ENCODE measurements around the gene FTO.

DNA sequence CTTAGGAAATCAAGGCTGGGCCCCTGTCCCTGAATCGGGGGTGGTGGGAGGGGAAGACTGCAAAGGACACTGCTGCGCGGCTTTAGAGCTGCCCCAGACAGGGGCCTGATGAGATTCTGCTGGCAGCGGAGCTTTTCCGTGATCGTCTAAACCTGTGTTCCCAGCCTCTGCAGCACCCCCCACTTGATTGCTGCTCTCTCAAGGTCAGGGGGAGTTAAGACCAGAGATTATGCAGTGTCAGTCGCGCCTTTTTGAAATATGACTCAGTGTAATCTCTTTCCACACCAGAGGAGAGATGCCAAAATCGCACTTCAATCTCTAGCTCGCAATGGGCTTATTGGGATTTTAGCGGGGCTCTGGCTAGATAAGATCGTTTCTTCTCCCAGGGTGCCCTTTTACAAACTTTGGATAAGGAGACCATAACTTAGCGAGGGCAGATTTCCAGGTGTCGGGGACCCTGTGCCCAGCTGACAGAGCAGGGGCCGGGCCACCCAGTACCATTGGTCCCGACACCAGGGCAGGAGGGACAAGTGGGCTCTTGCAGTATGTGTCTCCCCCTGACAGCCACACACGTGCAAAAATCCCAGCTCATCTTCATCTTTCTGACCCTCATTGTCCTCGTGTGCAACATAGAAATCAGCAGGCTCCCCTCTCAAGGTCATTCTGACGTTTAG lies 495.7 kb downstream of the FTO start:
- no peak for TF ChIP-seq SP2 (CRISPR knock-in tag; IDR thresholded peaks at IDR 0.05)
- TF ChIP-seq ZNF510 (CRISPR knock-in tag; IDR thresholded peaks at IDR 0.05; ENCODE audit: low read depth): no peak
- no peak for TF ChIP-seq U2AF1 (optimal IDR thresholded peaks at IDR 0.05; ENCODE audit: low read depth, low read length)
- TF ChIP-seq, protein P1, sequence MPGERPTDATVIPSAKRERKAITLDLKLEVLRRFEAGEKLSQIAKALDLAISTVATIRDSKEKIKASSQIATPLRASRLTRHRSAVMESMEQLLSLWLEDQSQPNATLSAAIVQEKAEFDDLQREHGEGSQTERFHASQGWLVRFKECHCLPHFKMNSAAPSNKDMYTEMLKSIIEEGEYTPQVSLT (CRISPR knock-in tag; IDR thresholded peaks at IDR 0.05; ENCODE audit: borderline replicate concordance, low read depth): no peak
